Measurements from ENCODE around the gene MCUB. TPM values are rescaled to one million over a fixed set of nuclear protein-coding genes. Genes with fewer than 3 reads are reported as not detected.

Gene MCUB
- total RNA-seq, 1 experiment from 2014 or later = 12.5 TPM

- no peak for DNase-seq (ENCODE audit: low read depth)
Observed at GRCh38 chr4:109682875-109683274, 122.8 kb downstream of the MCUB start.

GRCh38 chr4:109683621-109684253, 123.7 kb downstream of the MCUB start:
- no peak for DNase-seq (ENCODE audit: low read depth)

GRCh38 chr4:109684727-109685126, 124.7 kb downstream of the MCUB start:
- DNase-seq (ENCODE audit: low read depth) = no peak

- no peak for DNase-seq (ENCODE audit: low read depth)
Observed at GRCh38 chr4:109690690-109691410, 130.8 kb downstream of the MCUB start.

GRCh38 chr4:109691411-109691920, 131.4 kb downstream of the MCUB start:
- no peak for DNase-seq (ENCODE audit: low read depth)

GRCh38 chr4:109698656-109699055, 138.6 kb downstream of the MCUB start:
- no peak for DNase-seq (ENCODE audit: low read depth)

GRCh38 chr4:109699553-109700225, 139.6 kb downstream of the MCUB start:
- peak; percentile 1 for DNase-seq (ENCODE audit: low read depth)

- DNase-seq (ENCODE audit: low read depth) = no peak
Observed at GRCh38 chr4:109701566-109702410, 141.7 kb downstream of the MCUB start.

- peak; percentile 61 for DNase-seq (ENCODE audit: low read depth)
Observed at GRCh38 chr4:109702950-109703663, 143.1 kb downstream of the MCUB start, which contains the start of gene CASP6. TSS of gene CASP6 (minus strand) at chr4:109703445. CDS start at chr4:109703395, 50 bp downstream.

GRCh38 chr4:109703664-109704361, 143.8 kb downstream of the MCUB start:
- no peak for DNase-seq (ENCODE audit: low read depth)

- DNase-seq (ENCODE audit: low read depth) = no peak
Observed at GRCh38 chr4:109708435-109708834, 148.4 kb downstream of the MCUB start.

GRCh38 chr4:109708990-109709389, 148.9 kb downstream of the MCUB start:
- DNase-seq (ENCODE audit: low read depth) = no peak

GRCh38 chr4:109713500-109713899, 153.5 kb downstream of the MCUB start:
- no peak for DNase-seq (ENCODE audit: low read depth)

GRCh38 chr4:109718759-109719158, 158.7 kb downstream of the MCUB start:
- no peak for DNase-seq (ENCODE audit: low read depth)

- no peak for DNase-seq (ENCODE audit: low read depth)
Observed at GRCh38 chr4:109719604-109720003, 159.6 kb downstream of the MCUB start.

GRCh38 chr4:109721033-109721432, 161.0 kb downstream of the MCUB start:
- DNase-seq (ENCODE audit: low read depth) = peak; percentile 38

- DNase-seq (ENCODE audit: low read depth) = no peak
Observed at GRCh38 chr4:109722357-109722756, 162.3 kb downstream of the MCUB start.

GRCh38 chr4:109723110-109723509, 163.1 kb downstream of the MCUB start:
- DNase-seq (ENCODE audit: low read depth) = no peak

GRCh38 chr4:109728385-109728784, 168.3 kb downstream of the MCUB start:
- DNase-seq (ENCODE audit: low read depth) = no peak

GRCh38 chr4:109729117-109729717, 169.2 kb downstream of the MCUB start:
- DNase-seq (ENCODE audit: low read depth) = peak; percentile 1
